Measurements from ENCODE around the gene GPX3.
A peak's percentile ranks its signal among the peaks of the same experiment; 100 is the strongest.

The GPX3 gene

DNA sequence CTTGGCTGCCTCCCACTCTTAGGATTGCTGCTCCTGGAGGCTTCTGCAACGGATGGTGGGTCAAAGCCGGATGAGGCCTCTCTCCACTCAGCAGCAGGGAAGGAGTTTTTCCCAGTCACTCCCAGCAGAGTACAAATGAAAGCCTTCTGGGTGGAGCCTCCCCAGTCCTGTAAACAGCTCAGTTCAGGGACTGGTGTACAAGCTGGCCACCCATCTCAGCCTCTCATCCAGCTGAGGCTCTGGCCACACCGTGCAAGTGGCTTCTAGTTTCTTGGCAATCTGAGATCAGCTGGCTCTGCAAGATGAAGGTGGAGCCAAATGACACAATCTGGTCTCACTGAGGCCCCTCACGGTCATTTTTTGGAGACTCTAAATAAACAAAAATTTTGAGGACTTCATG is 10.0 kb downstream of the GPX3 start:
- H3K27ac ChIP-seq = no peak overlapping the region
- no peak for DNase-seq (ENCODE audit: low read depth, low spot score)

DNA sequence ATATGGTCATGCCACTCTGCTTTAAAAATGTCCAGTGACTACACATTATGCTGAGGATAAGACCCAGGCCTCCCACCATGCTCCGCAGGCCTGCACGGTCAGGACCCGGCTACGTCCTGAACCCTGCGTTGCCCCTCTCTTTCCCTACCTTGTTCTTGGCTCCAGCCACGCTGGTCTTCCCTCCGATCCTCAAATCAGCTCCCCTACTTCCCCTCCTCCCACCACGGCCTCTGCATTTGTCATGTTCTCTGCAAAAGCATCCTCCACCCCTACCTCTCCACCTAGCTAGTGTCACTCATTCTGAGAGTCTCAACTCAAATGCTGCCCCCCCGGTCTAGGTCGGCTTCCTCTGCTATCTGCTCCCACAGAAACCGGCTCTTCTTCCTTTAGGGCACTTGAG is 11.2 kb downstream of the GPX3 start:
- no peak for DNase-seq (ENCODE audit: low read depth, low spot score)

DNA sequence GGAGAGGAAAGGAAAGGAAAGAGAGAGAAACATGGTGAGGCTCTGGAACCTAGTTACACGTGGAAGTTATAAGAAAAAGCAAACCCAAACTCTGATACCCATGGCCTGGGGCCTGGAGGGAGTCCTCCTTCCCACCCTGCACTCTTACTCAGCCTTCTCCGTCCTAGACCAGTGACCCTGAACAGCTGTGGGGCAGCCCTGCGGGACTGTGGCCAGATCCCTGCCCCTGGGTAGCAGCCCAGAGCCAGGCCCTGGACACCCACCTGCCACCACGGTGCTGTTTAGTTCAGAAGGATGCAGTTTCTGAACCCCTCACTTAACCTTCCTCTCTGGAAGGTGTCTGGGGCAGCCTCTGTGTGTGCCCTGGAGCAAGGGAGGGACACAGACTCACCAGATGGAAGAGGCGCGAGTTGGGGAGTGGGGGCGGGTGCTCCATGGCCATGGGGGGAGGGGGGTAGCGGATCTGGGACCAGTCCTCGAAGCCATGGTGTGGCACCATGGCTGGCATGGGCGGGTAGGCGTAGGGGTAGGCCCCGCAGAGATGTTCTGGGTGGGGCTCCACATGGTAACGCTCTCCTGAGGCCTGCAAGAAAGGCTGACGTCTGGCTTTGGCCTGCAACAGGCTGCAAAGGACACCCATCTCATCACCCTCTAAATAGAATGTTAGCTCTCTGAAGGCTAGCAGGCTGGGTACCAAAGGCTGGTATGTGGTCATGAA is 13.0 kb downstream of the GPX3 start:
- H3K27ac ChIP-seq = no peak overlapping the region
- DNase-seq (ENCODE audit: low read depth, low spot score) = no peak

More for the DNA sequence above, 11.2 kb downstream of the GPX3 start:
- no peak overlapping the region for H3K27ac ChIP-seq

DNA sequence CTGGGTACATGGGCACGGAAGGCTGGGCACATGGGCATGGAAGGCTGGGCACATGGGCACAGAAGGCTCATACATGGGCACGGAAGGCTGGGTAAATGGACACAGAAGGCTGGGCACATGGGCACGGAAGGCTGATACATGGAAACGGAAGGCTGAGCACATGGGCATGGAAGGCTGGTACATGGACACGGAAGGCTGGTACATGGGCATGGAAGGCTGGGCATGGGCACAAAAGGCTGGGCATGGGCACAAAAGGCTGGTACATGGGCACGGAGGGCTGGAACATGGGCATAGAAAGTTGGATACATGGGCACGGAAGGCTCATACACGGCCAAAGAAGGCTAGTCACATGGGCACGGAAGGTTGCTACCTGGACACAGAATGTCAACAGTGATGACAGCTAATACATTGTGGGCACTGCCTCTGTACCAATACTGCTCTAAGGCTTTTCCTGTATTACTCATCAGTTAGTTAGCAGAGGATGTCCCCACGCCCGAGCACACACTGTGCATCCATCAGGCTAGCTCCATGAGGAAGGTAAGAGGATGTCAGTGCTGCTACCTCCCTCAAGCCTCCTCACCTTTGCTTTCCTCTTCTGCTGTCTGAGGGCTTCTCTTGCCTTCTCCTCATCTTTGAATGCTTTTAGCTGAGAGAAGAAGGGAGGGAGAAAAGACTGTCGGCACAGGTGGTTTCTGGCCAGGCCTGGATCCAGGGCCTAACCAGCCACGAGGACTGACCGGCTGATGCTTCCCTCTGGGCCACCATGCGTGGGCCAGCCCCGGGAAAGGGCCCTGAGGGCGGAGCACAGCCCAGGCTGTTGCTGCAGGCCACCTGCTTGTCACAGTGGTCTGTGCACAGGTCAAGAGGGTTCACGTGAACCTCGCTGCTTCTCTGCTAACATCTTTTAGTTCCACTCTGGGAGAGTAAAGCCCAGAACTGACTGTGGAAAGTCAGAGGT is 14.3 kb downstream of the GPX3 start:
- H3K27ac ChIP-seq = peak overlapping the region; percentile 88
- DNase-seq (ENCODE audit: low read depth, low spot score) = no peak

DNA sequence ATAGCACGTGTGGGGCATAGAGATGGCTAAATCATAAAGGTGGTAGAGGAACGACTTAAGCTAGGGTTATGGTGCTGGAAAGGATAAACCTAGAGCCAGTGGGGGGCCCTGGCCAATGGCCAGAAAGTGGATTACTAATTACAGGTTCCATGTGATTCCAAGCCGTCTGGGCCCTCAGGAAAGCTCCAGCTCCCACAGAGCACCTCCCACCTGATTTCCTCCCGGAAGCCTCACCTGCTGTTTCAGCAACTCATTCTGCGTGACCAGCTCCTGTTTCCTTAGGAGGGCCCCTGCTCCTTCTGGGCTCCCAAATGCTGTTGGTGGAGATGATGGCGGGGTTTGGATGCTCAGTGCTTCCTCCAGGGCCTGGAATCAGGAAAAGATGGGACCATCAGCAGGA is 16.2 kb downstream of the GPX3 start:
- DNase-seq (ENCODE audit: low read depth, low spot score) = no peak

DNA sequence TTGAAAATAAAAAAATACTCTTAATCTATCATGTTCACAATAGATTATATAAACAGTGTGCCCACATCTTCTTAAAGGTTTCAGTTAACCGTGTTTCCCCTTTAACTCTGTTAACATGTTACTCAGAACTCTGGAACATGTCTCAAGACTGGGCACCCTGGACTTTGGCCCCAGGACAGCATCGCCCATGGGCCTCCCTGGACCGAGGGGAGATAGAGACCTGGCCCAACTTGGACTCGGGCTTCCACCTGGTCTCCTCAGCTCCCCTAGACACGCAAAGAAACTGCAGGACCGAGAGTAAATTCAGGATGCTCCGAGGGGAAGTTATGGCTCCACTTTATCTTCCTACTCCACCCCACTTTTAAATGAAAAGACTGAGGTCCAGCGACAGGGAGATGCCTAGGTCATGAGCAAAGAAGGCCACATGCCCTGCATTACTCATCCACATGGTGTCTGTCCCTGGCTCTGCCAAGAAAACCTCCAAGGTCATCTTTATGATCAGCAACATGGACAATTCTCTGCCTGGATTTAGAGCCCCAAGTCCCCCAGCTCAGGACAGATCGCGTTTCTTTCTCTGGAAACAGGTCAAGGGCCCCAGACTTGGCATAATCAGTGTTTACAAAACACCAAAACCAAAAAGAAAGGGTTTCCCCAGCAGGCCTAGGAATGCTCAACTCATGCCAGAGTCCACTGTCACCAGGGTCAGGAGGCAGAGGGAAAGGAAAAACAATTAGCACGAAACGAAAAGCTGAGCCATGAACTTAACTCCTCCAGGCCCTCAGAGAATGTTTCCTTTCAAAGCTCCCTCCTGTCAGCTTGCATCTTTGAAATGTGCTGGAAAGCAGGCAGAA is 17.4 kb downstream of the GPX3 start:
- DNase-seq (ENCODE audit: low read depth, low spot score) = no peak

More for the DNA sequence above, 16.2 kb downstream of the GPX3 start:
- peak overlapping the region; percentile 88 for H3K27ac ChIP-seq

DNA sequence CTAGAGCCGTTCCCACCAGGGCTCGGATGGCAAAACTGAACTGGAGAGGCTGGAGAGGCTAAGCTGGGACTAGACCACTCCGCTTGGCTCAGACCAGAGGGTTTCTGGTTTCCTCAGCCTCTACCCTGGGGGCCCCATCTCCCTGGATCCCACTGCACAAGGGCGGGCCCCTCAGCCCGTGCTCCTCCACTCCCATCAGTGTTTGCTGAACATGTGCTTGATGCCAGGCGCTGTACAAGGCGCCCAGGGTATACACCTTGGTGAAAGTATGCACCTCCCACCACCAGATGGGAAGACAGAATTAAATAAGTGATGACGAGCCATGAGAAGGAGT is 18.0 kb downstream of the GPX3 start:
- peak overlapping the region; percentile 88 for H3K27ac ChIP-seq

More for the DNA sequence above, 17.4 kb downstream of the GPX3 start:
- peak overlapping the region; percentile 88 for H3K27ac ChIP-seq

DNA sequence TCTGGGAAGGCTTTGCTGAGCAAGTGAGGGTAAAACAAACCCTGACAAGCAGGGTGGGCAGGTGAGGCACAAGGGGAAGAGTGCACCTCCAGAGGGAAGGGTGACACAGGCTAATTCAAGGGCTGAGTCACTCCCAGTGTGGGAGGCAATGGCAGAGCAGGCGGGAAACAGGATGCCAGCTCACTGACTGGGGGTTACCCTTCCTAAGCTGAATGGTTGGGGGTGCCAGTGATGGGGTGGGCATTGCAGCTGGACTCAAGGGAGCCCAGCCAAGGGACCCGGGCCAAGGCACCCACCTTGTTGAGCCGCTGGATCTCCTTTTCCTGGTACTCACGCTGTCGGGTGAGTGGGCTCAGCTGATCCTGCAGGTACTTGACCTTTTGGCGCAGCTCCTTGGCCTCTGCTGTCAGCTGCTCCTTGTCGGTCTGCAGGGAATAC is 18.4 kb downstream of the GPX3 start:
- DNase-seq (ENCODE audit: low read depth, low spot score) = no peak
- H3K27ac ChIP-seq = peak overlapping the region; percentile 88

More for the DNA sequence above, 18.0 kb downstream of the GPX3 start:
- no peak for DNase-seq (ENCODE audit: low read depth, low spot score)

DNA sequence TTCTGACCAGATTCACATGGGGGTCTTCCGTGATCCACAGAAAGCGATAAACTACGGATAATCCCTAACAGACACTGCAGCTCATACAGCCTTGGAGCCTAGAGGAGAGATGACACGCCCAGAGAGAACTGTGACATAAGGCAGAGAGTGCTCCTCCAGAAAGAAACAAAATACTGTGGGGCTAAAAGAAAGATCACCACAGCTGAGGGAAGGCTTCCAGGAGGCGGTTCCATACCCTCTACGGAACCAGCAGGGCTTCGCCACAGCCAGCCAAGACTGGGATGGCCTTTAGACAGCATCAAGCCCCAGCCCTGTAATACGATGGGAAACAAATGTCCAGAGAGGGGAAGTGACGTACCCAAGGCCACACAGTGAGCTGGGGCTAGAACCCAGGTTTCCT is 19.3 kb downstream of the GPX3 start:
- DNase-seq (ENCODE audit: low read depth, low spot score) = no peak
- H3K27ac ChIP-seq = peak overlapping the region; percentile 88

DNA sequence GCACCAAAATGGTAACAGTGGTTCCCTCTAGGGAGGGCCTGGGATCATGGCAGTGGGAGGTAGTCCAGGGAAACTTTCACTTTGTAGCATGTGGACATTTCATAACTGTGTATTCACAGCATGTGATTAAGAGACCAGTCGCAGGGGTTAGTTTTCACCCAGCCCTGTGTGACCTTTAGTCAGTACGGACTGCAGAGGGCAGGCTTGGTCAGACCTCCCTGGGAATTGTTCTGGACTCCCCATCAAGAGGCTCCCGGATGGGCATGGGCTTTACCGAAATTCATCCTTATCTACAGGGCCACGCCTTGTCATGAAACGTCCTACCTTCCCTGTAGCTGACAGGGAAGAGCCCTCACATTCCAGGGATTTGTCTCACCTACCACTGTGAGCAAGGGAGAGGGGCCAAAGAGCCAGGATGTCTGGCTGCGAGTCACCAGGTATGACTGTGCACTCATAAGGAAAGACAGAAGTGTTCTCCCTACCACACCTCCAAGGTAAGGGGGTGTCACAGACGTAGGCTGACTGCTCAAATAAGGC is 19.9 kb downstream of the GPX3 start:
- peak; percentile 50 for DNase-seq (ENCODE audit: low read depth, low spot score)
- H3K27ac ChIP-seq = peak overlapping the region; percentile 88

DNA sequence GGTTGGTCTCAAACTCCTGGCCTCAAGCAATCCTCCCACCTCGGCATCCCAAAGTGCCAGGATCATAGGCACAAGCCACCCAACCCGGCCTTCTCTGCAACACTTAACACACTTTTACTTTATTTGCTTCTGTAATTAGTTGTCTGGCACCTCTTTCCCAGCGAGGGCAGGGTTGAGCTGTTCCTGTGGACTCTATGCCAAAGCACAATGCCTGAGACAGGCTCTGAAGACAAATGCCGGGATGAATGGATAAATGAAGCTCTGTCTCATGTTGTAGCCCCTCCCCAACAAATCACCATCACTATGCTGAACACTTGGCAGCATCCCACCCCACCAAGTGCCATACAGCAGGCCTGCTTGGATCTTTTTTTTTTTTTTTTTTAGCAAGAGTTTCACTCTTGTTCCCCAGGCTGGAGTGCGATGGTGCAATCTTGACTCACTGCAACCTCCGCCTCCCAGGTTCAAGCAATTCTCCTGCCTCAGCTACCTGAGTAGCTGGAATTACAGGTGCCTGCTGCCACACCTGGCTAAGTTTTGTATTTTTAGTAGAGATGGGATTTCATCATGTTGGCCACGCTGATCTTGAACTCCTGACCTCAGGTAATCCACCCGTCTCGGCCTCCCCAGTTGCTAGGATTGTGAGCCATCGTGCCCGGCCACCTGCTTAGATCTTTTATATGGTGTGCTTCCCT is 21.3 kb downstream of the GPX3 start:
- peak overlapping the region; percentile 88 for H3K27ac ChIP-seq
- DNase-seq (ENCODE audit: low read depth, low spot score) = no peak

DNA sequence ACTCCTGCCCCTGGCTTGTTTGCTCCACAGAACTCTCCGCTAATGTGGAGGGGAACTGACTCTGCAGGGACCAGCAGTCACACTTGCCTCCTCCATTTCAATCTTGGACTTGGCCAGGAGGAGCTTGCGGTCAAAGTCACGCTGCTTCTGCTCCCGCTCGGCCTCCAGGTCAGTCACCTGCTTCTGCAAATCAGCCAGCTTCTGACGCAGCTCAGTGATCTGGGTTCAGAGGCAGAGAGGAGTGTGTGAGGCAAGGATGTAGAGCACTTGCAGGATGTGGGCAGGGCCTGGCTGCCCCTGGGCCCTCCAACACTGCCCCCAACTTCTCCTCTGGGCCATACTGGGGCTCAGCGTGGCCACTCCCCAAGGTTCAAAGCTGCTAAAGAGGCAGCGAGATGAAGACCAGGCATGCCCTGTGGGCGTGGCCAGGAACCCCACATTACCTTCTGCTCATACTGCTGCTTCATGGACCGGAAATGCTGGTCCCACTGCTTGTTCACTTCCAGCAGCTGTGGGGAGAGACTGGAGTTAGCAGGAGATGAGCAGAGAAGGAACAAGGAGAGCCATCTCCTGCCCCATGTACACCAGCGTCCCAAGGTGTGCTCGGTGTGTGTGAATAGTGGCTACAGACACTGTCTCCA is 22.2 kb downstream of the GPX3 start:
- no peak for DNase-seq (ENCODE audit: low read depth, low spot score)
- peak overlapping the region; percentile 88 for H3K27ac ChIP-seq

DNA sequence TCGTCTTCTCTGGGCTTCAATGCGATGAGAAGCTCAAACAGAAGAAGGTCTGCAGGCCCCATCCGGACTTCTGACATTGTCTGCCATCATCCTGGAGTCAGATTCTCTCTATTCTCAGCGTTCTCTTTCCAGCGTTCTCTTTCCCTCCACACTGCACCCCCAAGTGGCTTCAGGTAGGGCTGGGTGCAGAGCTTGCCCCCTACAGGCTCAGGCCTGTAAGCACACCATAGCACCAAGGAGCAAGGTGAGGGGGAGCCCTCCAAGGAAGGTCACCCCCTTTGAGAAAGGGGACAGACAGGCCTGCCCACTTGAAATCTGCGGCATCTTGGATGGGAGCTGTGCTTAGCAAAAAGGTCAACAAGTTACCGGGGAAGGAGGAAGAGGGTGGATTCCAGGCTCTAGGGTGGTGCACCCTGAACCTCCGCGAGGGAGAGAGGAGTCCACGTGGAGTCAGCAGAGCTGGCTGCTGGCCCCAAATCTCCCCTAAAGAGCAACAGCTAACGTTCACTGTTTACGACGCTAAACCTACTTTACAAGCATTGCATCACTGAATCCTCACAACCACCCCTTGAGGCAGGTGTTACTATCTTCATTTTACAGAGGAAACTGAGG is 27.5 kb downstream of the GPX3 start:
- DNase-seq (ENCODE audit: low read depth, low spot score) = no peak
- no peak overlapping the region for H3K27ac ChIP-seq

DNA sequence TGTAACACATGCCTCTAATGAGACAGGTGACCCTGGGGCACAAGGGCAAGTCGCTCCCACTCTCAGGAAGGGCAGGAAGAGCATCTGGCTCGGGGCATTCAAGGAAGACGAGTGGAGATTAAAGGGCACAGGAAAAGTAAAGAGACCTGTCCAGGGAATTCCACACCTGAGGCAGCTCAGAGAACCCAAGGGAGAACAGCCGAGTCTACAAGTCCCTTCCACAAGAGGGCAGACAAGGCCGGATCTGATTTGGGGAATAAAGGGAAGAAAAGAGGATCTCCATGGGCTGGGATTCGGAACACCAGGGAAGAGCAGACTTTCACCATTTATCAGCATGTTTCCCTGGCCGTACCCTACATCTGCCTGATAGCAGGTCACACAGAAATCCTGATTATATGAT is 28.1 kb downstream of the GPX3 start:
- H3K27ac ChIP-seq = no peak overlapping the region
- no peak for DNase-seq (ENCODE audit: low read depth, low spot score)

DNA sequence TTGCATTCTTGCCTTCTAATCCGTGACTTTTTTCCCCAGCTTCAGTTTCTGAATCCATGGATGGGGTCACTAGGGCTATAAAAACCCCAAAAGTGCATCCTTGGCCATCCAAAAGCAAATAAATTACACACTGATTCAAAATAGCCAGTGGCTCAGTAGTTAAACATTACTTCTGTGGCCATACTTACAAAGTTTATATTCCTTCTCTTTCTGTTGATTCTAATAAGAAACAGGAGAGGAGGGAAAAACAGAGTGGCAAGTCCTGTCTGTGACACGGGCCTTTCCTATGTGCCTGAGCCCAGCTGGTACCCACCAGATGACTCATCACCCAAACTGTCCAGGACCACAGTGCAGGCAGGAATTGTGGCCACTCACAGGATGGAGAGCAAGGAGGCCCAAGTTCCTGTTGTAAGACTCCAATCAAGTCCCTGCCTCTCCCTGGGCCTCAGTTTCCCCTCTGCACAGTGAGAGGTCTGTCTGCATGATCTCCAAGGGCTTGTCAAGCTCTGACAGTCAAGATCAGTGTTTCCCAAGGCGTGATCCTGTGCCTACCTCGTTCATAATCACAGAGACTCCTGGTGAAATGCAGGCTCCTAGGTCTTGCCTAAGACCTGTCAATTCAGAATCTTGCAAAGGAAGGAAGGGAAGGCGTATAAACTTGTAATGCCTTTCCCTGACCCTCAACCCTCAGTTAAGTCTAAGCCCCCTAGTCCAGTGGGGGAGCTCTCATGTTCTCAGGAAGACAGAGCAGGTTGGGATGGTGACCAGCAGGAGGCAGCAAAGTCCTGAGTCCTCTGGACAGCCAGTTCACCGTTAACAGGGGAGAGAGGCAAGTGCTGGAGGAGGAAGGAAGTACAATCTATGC is 30.9 kb downstream of the GPX3 start:
- no peak for DNase-seq (ENCODE audit: low read depth, low spot score)

DNA sequence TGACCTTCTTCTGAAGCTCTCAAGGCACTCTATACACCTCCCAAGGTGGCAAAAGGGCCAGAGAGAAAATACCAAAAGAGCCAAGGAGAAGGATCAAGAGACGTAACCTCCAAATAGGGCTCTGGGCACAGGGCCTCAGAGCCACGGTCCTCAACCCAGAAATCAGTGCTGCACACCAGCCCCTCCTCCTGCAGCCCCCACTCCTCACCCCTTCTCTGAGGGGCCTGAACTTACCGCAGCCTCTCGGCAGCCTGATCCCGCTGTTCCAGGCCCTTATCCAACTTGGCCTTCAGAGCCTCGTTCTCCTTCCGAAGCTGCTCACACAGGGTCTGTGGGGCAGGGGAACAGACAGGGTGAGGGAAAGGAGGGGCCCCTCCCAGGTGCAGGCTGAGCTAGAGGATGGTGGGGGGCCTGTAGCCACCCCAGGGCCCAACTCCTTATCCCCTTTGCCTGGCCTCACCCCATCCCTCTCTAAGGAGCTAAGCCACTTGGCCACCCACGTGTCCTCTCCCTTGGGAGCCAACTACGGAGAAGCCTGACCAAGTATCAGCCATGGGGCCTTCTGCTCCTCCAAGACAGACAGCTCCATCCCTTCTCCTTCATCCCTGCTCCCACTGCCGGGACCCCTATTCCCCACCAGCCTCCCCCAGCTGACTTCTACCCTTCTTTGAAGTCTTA is 31.7 kb downstream of the GPX3 start:
- H3K27ac ChIP-seq = no peak overlapping the region

More for the DNA sequence above, 30.9 kb downstream of the GPX3 start:
- H3K27ac ChIP-seq = no peak overlapping the region

DNA sequence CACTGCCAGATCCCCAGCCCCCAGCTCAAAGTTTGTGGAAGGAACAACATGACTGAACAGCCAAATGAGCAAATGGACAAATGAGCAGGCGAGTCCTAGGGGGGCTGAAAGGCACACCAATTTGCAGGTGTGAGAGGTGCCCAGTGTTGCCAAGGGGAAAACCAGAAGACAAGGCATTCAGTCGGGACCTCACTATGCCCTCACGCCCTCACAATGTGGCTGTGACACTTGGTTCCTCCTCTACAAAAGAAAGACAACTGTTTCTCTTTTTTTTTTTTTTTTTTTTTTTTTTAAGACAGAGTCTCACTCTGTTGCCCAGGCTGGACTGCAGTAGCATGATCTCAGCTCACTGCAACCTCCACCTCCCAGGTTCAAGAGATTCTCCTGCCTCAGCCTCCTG is 32.4 kb downstream of the GPX3 start:
- DNase-seq (ENCODE audit: low read depth, low spot score) = no peak
- no peak overlapping the region for H3K27ac ChIP-seq

More for the DNA sequence above, 31.7 kb downstream of the GPX3 start:
- no peak for DNase-seq (ENCODE audit: low read depth, low spot score)
